OCI-LY7 (cell line): ENCODE measurements around the gene LRRC51. TPM values are rescaled to one million over a fixed set of nuclear protein-coding genes. Genes with fewer than 3 reads are reported as not detected.

Experiments
- BruUV-seq: library from RNA; stranded (reverse); fragments of 400-500 nt; replicated peaks from 2 replicates; lab custom pipeline; 2021; lab: Mats Ljungman, UMichigan
- CTCF ChIA-PET: fragments of 300-600 bp; sonication (Branson Sonifier 250); formaldehyde crosslinking; loops from one replicate; lab custom pipeline; 2022; ENCODE audit warnings: antibody characterized with exemption; ENCODE audit not compliant: unreplicated experiment; lab: Charles Lee
- POLR2A ChIA-PET: fragments of 300-600 bp; sonication (Branson Sonifier 250); formaldehyde crosslinking; loops from one replicate; lab custom pipeline; 2022; ENCODE audit warnings: antibody characterized with exemption; lab: Charles Lee
- DNase-seq: peaks from one replicate; pipeline ENCODE4 v3.0.0-alpha.2; 2015; ENCODE audit warnings: low spot score
- H2AFZ ChIP-seq: fragments of 200-600 bp; sonication (generic), shearing (Covaris generic); 2 replicates; pipeline ENCODE4 v1.6.1; 2014; ENCODE audit warnings: mild to moderate bottlenecking, antibody characterized with exemption, low read length, moderate library complexity
- H3K27ac ChIP-seq: fragments of 200-600 bp; sonication (generic); 2 replicates; pipeline ENCODE4 v1.5.1; 2014; ENCODE audit warnings: mixed run types, low read depth, mild to moderate bottlenecking, moderate library complexity, low read length, inconsistent platforms; ENCODE audit not compliant: poor library complexity, severe bottlenecking
- H3K36me3 ChIP-seq: fragments of 200-600 bp; sonication (generic); 2 replicates; pipeline ENCODE4 v1.6.1; 2014; ENCODE audit warnings: mild to moderate bottlenecking, antibody characterized with exemption, low read length, moderate library complexity, mixed read lengths; ENCODE audit not compliant: insufficient read depth
- H3K4me1 ChIP-seq: fragments of 200-600 bp; sonication (generic); 2 replicates; pipeline ENCODE4 v1.5.1; 2014; ENCODE audit warnings: mild to moderate bottlenecking, low read length; ENCODE audit not compliant: insufficient read depth, poor library complexity, severe bottlenecking
- H3K4me2 ChIP-seq: fragments of 200-600 bp; sonication (generic); 2 replicates; pipeline ENCODE4 v1.6.1; 2014; ENCODE audit warnings: mild to moderate bottlenecking, low read length
- H3K4me3 ChIP-seq: fragments of 200-600 bp; sonication (generic); 2 replicates; pipeline ENCODE4 v1.5.1; 2014; ENCODE audit warnings: mild to moderate bottlenecking, low read depth, low read length; ENCODE audit not compliant: poor library complexity, severe bottlenecking
- H3K79me2 ChIP-seq: fragments of 200-600 bp; sonication (generic); 2 replicates; pipeline ENCODE4 v1.6.1; 2016; ENCODE audit warnings: low read depth, mild to moderate bottlenecking, low read length, moderate library complexity, mixed read lengths; ENCODE audit not compliant: insufficient read depth
- H3K9me2 ChIP-seq: fragments of 200-600 bp; sonication (generic); 2 replicates; pipeline ENCODE4 v1.6.1; 2016; ENCODE audit warnings: mild to moderate bottlenecking, low read length, mixed read lengths; ENCODE audit not compliant: insufficient read depth
- H3K9me3 ChIP-seq: fragments of 200-600 bp; sonication (generic); 2 replicates; pipeline ENCODE4 v1.6.1; 2014; ENCODE audit warnings: mild to moderate bottlenecking, mixed run types, low read length, mixed read lengths
- H4K20me1 ChIP-seq: fragments of 200-600 bp; sonication (generic); 2 replicates; pipeline ENCODE4 v1.6.1; 2014; ENCODE audit warnings: mild to moderate bottlenecking, antibody characterized with exemption, low read length, moderate library complexity, mixed read lengths; ENCODE audit not compliant: insufficient read depth
- EZH2phosphoT487 ChIP-seq: fragments of 200-600 bp; sonication (generic); IDR thresholded peaks from 2 replicates; pipeline ENCODE4 v1.6.1; 2018; ENCODE audit warnings: low read depth, borderline replicate concordance, mild to moderate bottlenecking, mixed run types, antibody characterized with exemption, low read length, moderate library complexity, mixed read lengths
- intact Hi-C: fragments of 100-400 bp; cut with micrococcal nuclease; formaldehyde crosslinking; loops from one replicate; pipeline ENCODE4 v1.10.0; 2022; ENCODE audit not compliant: unreplicated experiment
- total RNA-seq, 2 experiments: library from RNA; depleted of rRNA in 1 of 2; stranded (reverse); fragments of >200 nt in 1 of 2; shearing (Covaris generic) in 1 of 2; gene quantifications; 2 replicates each; pipeline ENCODE4 v1.2.3, GENCODE V29; 2014 to 2022
- TF ChIP-seq, protein P1 (sequence below): fragments of 200-600 bp; sonication (generic); conservative IDR thresholded peaks from 2 replicates; pipeline ENCODE4 v1.5.1; 2014; ENCODE audit warnings: mild to moderate bottlenecking, antibody characterized with exemption, low read length, moderate library complexity, mixed read lengths

LRRC51 gene
- total RNA-seq, 2 experiments from 2014 or later = 9.9 to 15.3 TPM

- intact Hi-C loops = loop anchor here (1.0 kb wide), 2 partner anchors 10 to 110 kb away; partner anchors contain the start of gene LAMTOR1
- Histone ChIP-seq H3K27ac (peak overlapping the region; percentile 78), H4K20me1 (no peaks in the 10 kb centered on the region), H2AFZ (peak overlapping the region; percentile 60; the same call in 1 of the 2 replicates), H3K4me1 (peaks cover 19% of the 10 kb centered on the region), H3K9me2 (no peaks in the 10 kb centered on the region), H3K9me3 (no peaks in the 10 kb centered on the region), H3K4me2 (peak overlapping the region; percentile 86), H3K36me3 (peaks cover 8% of the 10 kb centered on the region; the same call in 1 of the 2 replicates), H3K79me2 (no peaks in the 10 kb centered on the region; the same call in 1 of the 2 replicates), H3K4me3 (peak overlapping the region; percentile 76)
- no peak for TF ChIP-seq EZH2phosphoT487
- TF ChIP-seq, protein P1, sequence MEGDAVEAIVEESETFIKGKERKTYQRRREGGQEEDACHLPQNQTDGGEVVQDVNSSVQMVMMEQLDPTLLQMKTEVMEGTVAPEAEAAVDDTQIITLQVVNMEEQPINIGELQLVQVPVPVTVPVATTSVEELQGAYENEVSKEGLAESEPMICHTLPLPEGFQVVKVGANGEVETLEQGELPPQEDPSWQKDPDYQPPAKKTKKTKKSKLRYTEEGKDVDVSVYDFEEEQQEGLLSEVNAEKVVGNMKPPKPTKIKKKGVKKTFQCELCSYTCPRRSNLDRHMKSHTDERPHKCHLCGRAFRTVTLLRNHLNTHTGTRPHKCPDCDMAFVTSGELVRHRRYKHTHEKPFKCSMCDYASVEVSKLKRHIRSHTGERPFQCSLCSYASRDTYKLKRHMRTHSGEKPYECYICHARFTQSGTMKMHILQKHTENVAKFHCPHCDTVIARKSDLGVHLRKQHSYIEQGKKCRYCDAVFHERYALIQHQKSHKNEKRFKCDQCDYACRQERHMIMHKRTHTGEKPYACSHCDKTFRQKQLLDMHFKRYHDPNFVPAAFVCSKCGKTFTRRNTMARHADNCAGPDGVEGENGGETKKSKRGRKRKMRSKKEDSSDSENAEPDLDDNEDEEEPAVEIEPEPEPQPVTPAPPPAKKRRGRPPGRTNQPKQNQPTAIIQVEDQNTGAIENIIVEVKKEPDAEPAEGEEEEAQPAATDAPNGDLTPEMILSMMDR = no peak
- ChIA-PET CTCF (interaction anchor here (1.2 kb wide), 1 partner anchor 88 kb away, joined by 5 read pairs; no protein-coding TSS in a partner anchor), POLR2A (interaction anchor here (1.0 to 1.6 kb wide), 4 partner anchors 12 to 181 kb away, joined by 3 to 7 read pairs (median 5); no protein-coding TSS in a partner anchor)
- no peak for DNase-seq
- TSS peak; percentile 99 for BruUV-seq
These were observed 32.5 kb downstream of the LRRC51 start for GRCh38 chr11:72112978-72113808.

DNA sequence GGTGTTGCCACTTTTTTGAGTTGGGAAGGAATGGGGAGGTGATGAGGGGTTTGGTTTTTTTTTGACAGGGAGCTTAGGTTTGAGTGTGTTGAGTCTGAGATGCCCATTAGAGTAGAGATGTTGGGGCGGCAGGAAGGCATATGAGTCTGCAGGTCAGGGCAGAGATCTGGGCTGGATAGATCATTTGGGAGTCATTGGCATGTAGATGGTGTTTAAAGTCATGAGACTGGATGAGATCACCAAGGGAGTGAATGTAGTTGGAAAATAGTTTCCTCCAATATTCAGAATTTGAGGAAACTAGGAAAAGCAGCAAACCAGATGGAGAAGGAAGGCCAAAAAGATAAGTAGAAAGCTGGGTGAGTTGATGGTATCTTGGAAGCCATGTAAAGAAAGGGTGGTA lies 33.9 kb downstream of the LRRC51 start:
- CTCF ChIA-PET = no interaction called here
- DNase-seq = no peak
- no peak overlapping the region for H2AFZ ChIP-seq

More for the DNA sequence above, 33.9 kb downstream of the LRRC51 start:
- H3K4me2 ChIP-seq = no peak overlapping the region
- TF ChIP-seq, protein P1 = no peak
- TF ChIP-seq EZH2phosphoT487 = no peak
- no peaks in the 10 kb centered on the region; the same call in 1 of the 2 replicates for H3K79me2 ChIP-seq
- no TSS peak for BruUV-seq
- no peaks in the 10 kb centered on the region for H3K9me2 ChIP-seq
- H3K4me3 ChIP-seq = no peak overlapping the region
- POLR2A ChIA-PET = no interaction called here
- H3K9me3 ChIP-seq = no peaks in the 10 kb centered on the region
- no peaks in the 10 kb centered on the region for H4K20me1 ChIP-seq
- H3K4me1 ChIP-seq = peaks cover 19% of the 10 kb centered on the region
- intact Hi-C loops = no loop called here
- no peak overlapping the region for H3K27ac ChIP-seq
- peaks cover 8% of the 10 kb centered on the region; the same call in 1 of the 2 replicates for H3K36me3 ChIP-seq
